T-helper 9 cell (primary cell): ENCODE results near the gene ATG10.
"Not testable (repeated sequence)": the region's sequence is repeated elsewhere in the genome, so short reads cannot be mapped to it uniquely, and the experiment has no call there.

Experiments used
- DNase-seq: peaks from one replicate; pipeline ENCODE4 v3.0.0-alpha.2; 2020
- total RNA-seq, 2 donors: gene quantifications; one replicate each; lab custom pipeline; 2026; lab: John Stamatoyannopoulos, UW

ATG10 gene
- total RNA-seq, result 5.5 to 7.5 reads per million in 2 donors

GRCh38 chr5:81971712-81972491 is at the start of gene ATG10:
Gene ATG10, plus strand, starts transcription at chr5:81972023. Its CDS starts 15,548 bp downstream, at chr5:81987571.
- DNase-seq, result peak; percentile 78

- DNase-seq, result no peak
Observed at GRCh38 chr5:81922854-81923279, 49.0 kb upstream of the ATG10 start.

- no peak for DNase-seq
Observed at GRCh38 chr5:81924442-81924841, 47.4 kb upstream of the ATG10 start.

- no peak for DNase-seq
Observed at GRCh38 chr5:81925009-81925408, 46.8 kb upstream of the ATG10 start.

- DNase-seq, result no peak
Observed at GRCh38 chr5:81925981-81926380, 45.8 kb upstream of the ATG10 start.

GRCh38 chr5:81936066-81936465 is 35.8 kb upstream of the ATG10 start:
- no peak for DNase-seq

- no peak for DNase-seq
Observed at GRCh38 chr5:81936750-81937149, 35.1 kb upstream of the ATG10 start.

GRCh38 chr5:81942746-81943145 is 29.1 kb upstream of the ATG10 start:
- no peak for DNase-seq

GRCh38 chr5:81948349-81948748 is 23.5 kb upstream of the ATG10 start:
- no peak for DNase-seq

GRCh38 chr5:81949462-81949861 is 22.4 kb upstream of the ATG10 start:
- DNase-seq, result no peak

- no peak for DNase-seq
Observed at GRCh38 chr5:81950996-81951395, 20.8 kb upstream of the ATG10 start.

- not testable (repeated sequence) for DNase-seq
Observed at GRCh38 chr5:81954796-81955195, 17.0 kb upstream of the ATG10 start.

- not testable (repeated sequence) for DNase-seq
Observed at GRCh38 chr5:81958129-81958528, 13.7 kb upstream of the ATG10 start.

- DNase-seq, result no peak
Observed at GRCh38 chr5:81961651-81962440, 10.0 kb upstream of the ATG10 start.

GRCh38 chr5:81963544-81963943 is 8.3 kb upstream of the ATG10 start:
- no peak for DNase-seq

GRCh38 chr5:81965524-81965923 is 6.3 kb upstream of the ATG10 start:
- DNase-seq, result no peak

- no peak for DNase-seq
Observed at GRCh38 chr5:81969226-81969625, 2.6 kb upstream of the ATG10 start.

GRCh38 chr5:81969912-81970311 is 1.9 kb upstream of the ATG10 start:
- DNase-seq, result no peak

GRCh38 chr5:81971111-81971711 is 612 bp upstream of the ATG10 start:
- no peak for DNase-seq

GRCh38 chr5:81972492-81972783 is 615 bp downstream of the ATG10 start:
- DNase-seq, result no peak

- DNase-seq, result no peak
Observed at GRCh38 chr5:81980160-81980559, 8.3 kb downstream of the ATG10 start.

GRCh38 chr5:81980598-81981260 is 8.9 kb downstream of the ATG10 start:
- no peak for DNase-seq

GRCh38 chr5:81982172-81982685 is 10.4 kb downstream of the ATG10 start:
- not testable (repeated sequence) for DNase-seq
